ENCODE results near the gene ZDHHC11.
"Not testable (repeated sequence)": the region's sequence is repeated elsewhere in the genome, so short reads cannot be mapped to it uniquely, and the experiment has no call there.

Gene ZDHHC11

GRCh38 chr5:851553-851952, 767 bp upstream of the ZDHHC11 start:
- H3K4me1 ChIP-seq (ENCODE audit: low read length), result peaks cover 4% of the 10 kb centered on the region
- H3K9ac ChIP-seq (ENCODE audit: low read length), result no peak overlapping the region
- no peaks in the 10 kb centered on the region for H3K36me3 ChIP-seq (replicated peaks; ENCODE audit: low read depth, low read length)
- no peaks in the 10 kb centered on the region for H3K9me3 ChIP-seq (ENCODE audit: insufficient read depth, low read length)
- no peak overlapping the region for H3K27ac ChIP-seq (ENCODE audit: low read length)
- no peaks in the 10 kb centered on the region for H3K79me2 ChIP-seq (ENCODE audit: low read length)
- no peak overlapping the region for H3K4me2 ChIP-seq (ENCODE audit: low read length)
- no peaks in the 10 kb centered on the region for H4K20me1 ChIP-seq (ENCODE audit: insufficient read depth, low read length)
- no peak overlapping the region for H3K4me3 ChIP-seq (ENCODE audit: low read length)
- no peak overlapping the region for H2AFZ ChIP-seq (ENCODE audit: low read depth, low read length)
- H3K27me3 ChIP-seq (ENCODE audit: low read depth, low read length), result no peaks in the 10 kb centered on the region
- no peak for TF ChIP-seq EZH2phosphoT487 (IDR thresholded peaks at IDR 0.05; ENCODE audit: low read depth)
- TF ChIP-seq CTCF (IDR thresholded peaks at IDR 0.05; ENCODE audit: low read depth, low read length), result no peak

- Histone ChIP-seq H3K79me2 (ENCODE audit: low read length) (no peaks in the 10 kb centered on the region), H3K27ac (ENCODE audit: low read length) (no peak overlapping the region), H3K9ac (ENCODE audit: low read length) (no peak overlapping the region), H3K36me3 (replicated peaks; ENCODE audit: low read depth, low read length) (no peaks in the 10 kb centered on the region), H3K4me1 (ENCODE audit: low read length) (peaks cover 6% of the 10 kb centered on the region), H4K20me1 (ENCODE audit: insufficient read depth, low read length) (no peaks in the 10 kb centered on the region), H3K9me3 (ENCODE audit: insufficient read depth, low read length) (no peaks in the 10 kb centered on the region), H2AFZ (ENCODE audit: low read depth, low read length) (no peak overlapping the region), H3K4me3 (ENCODE audit: low read length) (no peak overlapping the region), H3K27me3 (ENCODE audit: low read depth, low read length) (no peaks in the 10 kb centered on the region), H3K4me2 (ENCODE audit: low read length) (no peak overlapping the region)
- TF ChIP-seq CTCF (IDR thresholded peaks at IDR 0.05; ENCODE audit: low read depth, low read length), result no peak
- no peak for TF ChIP-seq EZH2phosphoT487 (IDR thresholded peaks at IDR 0.05; ENCODE audit: low read depth)
Measured at GRCh38 chr5:851076-851475, 290 bp upstream of the ZDHHC11 start.

GRCh38 chr5:849651-850301, 1.0 kb downstream of the ZDHHC11 start:
- H3K79me2 ChIP-seq (ENCODE audit: low read length), result no peaks in the 10 kb centered on the region
- H3K36me3 ChIP-seq (replicated peaks; ENCODE audit: low read depth, low read length), result no peaks in the 10 kb centered on the region
- no peaks in the 10 kb centered on the region for H4K20me1 ChIP-seq (ENCODE audit: insufficient read depth, low read length)
- no peaks in the 10 kb centered on the region for H3K9me3 ChIP-seq (ENCODE audit: insufficient read depth, low read length)
- H3K4me3 ChIP-seq (ENCODE audit: low read length), result no peak overlapping the region
- no peak overlapping the region for H3K4me2 ChIP-seq (ENCODE audit: low read length)
- no peaks in the 10 kb centered on the region for H3K27me3 ChIP-seq (ENCODE audit: low read depth, low read length)
- H2AFZ ChIP-seq (ENCODE audit: low read depth, low read length), result no peak overlapping the region
- peaks cover 6% of the 10 kb centered on the region for H3K4me1 ChIP-seq (ENCODE audit: low read length)
- H3K9ac ChIP-seq (ENCODE audit: low read length), result no peak overlapping the region
- TF ChIP-seq CTCF (IDR thresholded peaks at IDR 0.05; ENCODE audit: low read depth, low read length) (no peak), EZH2phosphoT487 (IDR thresholded peaks at IDR 0.05; ENCODE audit: low read depth) (no peak)
- no peak overlapping the region for H3K27ac ChIP-seq (ENCODE audit: low read length)

GRCh38 chr5:848671-849111, 2.1 kb downstream of the ZDHHC11 start:
- H3K27ac ChIP-seq (ENCODE audit: low read length), result no peak overlapping the region
- H3K9ac ChIP-seq (ENCODE audit: low read length), result no peak overlapping the region
- no peaks in the 10 kb centered on the region for H3K79me2 ChIP-seq (ENCODE audit: low read length)
- no peak for TF ChIP-seq CTCF (IDR thresholded peaks at IDR 0.05; ENCODE audit: low read depth, low read length)
- no peak for TF ChIP-seq EZH2phosphoT487 (IDR thresholded peaks at IDR 0.05; ENCODE audit: low read depth)
- H3K36me3 ChIP-seq (replicated peaks; ENCODE audit: low read depth, low read length), result no peaks in the 10 kb centered on the region
- no peaks in the 10 kb centered on the region for H3K9me3 ChIP-seq (ENCODE audit: insufficient read depth, low read length)
- no peak overlapping the region for H3K4me2 ChIP-seq (ENCODE audit: low read length)
- H3K4me3 ChIP-seq (ENCODE audit: low read length), result no peak overlapping the region
- H3K4me1 ChIP-seq (ENCODE audit: low read length), result peaks cover 6% of the 10 kb centered on the region
- H3K27me3 ChIP-seq (ENCODE audit: low read depth, low read length), result no peaks in the 10 kb centered on the region
- no peak overlapping the region for H2AFZ ChIP-seq (ENCODE audit: low read depth, low read length)
- H4K20me1 ChIP-seq (ENCODE audit: insufficient read depth, low read length), result no peaks in the 10 kb centered on the region

GRCh38 chr5:847736-848135, 3.0 kb downstream of the ZDHHC11 start:
- H3K4me3 ChIP-seq (ENCODE audit: low read length); H3K27ac ChIP-seq (ENCODE audit: low read length); H3K27me3 ChIP-seq (ENCODE audit: low read depth, low read length); H3K9me3 ChIP-seq (ENCODE audit: insufficient read depth, low read length); H3K36me3 ChIP-seq (replicated peaks; ENCODE audit: low read depth, low read length); H2AFZ ChIP-seq (ENCODE audit: low read depth, low read length); H3K9ac ChIP-seq (ENCODE audit: low read length); H3K4me2 ChIP-seq (ENCODE audit: low read length); H3K4me1 ChIP-seq (ENCODE audit: low read length); H4K20me1 ChIP-seq (ENCODE audit: insufficient read depth, low read length); H3K79me2 ChIP-seq (ENCODE audit: low read length): not testable (repeated sequence)

- H3K9me3 ChIP-seq (ENCODE audit: insufficient read depth, low read length); H3K4me1 ChIP-seq (ENCODE audit: low read length); H2AFZ ChIP-seq (ENCODE audit: low read depth, low read length); H3K9ac ChIP-seq (ENCODE audit: low read length); H3K4me2 ChIP-seq (ENCODE audit: low read length); H3K36me3 ChIP-seq (replicated peaks; ENCODE audit: low read depth, low read length); H3K27me3 ChIP-seq (ENCODE audit: low read depth, low read length); H4K20me1 ChIP-seq (ENCODE audit: insufficient read depth, low read length); H3K27ac ChIP-seq (ENCODE audit: low read length); H3K79me2 ChIP-seq (ENCODE audit: low read length); H3K4me3 ChIP-seq (ENCODE audit: low read length): not testable (repeated sequence)
Measured at GRCh38 chr5:847212-847611, 3.6 kb downstream of the ZDHHC11 start.

Measured in OCI-LY3 (cell line).